Skin epidermis (tissue), 12 donors: ENCODE data around the gene PRDX2.
A peak's percentile ranks its signal among the peaks of the same experiment; 100 is the strongest.

Experiments used
- H3K27ac ChIP-seq, 21 experiments: fragments of 200-600 bp; sonication (generic) in 11 of 21; one replicate each; pipeline ENCODE4 v1.5.0; 2020; ENCODE audit warnings: mild to moderate bottlenecking in 3 of 21, inconsistent platforms in 2 of 21, moderate library complexity in 2 of 21
- H3K4me3 ChIP-seq, 7 experiments: fragments of 200-600 bp; sonication (generic) in 2 of 7; one replicate each; pipeline ENCODE4 v1.5.0; 2020; ENCODE audit warnings: inconsistent platforms in 2 of 7, mild to moderate bottlenecking in 2 of 7, moderate library complexity in 1 of 7

PRDX2 gene

GRCh38 chr19:12766051-12766521 lies 35.5 kb downstream of the PRDX2 start:
- H3K4me3 ChIP-seq: peak overlapping the region in 6 of 7 experiments; percentile 7 to 40 (median 34)
- peak overlapping the region in 3 of 21 experiments; percentile 27 to 37 (median 33) for H3K27ac ChIP-seq

GRCh38 chr19:12764698-12765097 lies 36.9 kb downstream of the PRDX2 start:
- Histone ChIP-seq H3K4me3 (no peak overlapping the region), H3K27ac (no peak overlapping the region)

- no peak overlapping the region for H3K27ac ChIP-seq
Observed at GRCh38 chr19:12763100-12763499, 38.5 kb downstream of the PRDX2 start.

GRCh38 chr19:12759686-12760085 lies 41.9 kb downstream of the PRDX2 start:
- Histone ChIP-seq H3K27ac (no peak overlapping the region), H3K4me3 (no peak overlapping the region)

More at GRCh38 chr19:12763100-12763499, 38.5 kb downstream of the PRDX2 start:
- no peak overlapping the region for H3K4me3 ChIP-seq

GRCh38 chr19:12757544-12758274 lies 43.9 kb downstream of the PRDX2 start:
- peak overlapping the region in 3 of 21 experiments; percentile 13 to 73 (median 59) for H3K27ac ChIP-seq
- peak overlapping the region in 5 of 7 experiments; percentile 7 to 32 (median 18) for H3K4me3 ChIP-seq

- Histone ChIP-seq H3K27ac (no peak overlapping the region), H3K4me3 (no peak overlapping the region)
Observed at GRCh38 chr19:12756150-12756883, 45.3 kb downstream of the PRDX2 start.

GRCh38 chr19:12754465-12755196 lies 47.0 kb downstream of the PRDX2 start:
- Histone ChIP-seq H3K4me3 (no peak overlapping the region), H3K27ac (peak overlapping the region in 1 of 21 experiments; percentile 9)

GRCh38 chr19:12752056-12752781 lies 49.4 kb downstream of the PRDX2 start:
- H3K4me3 ChIP-seq: no peak overlapping the region
- no peak overlapping the region for H3K27ac ChIP-seq

GRCh38 chr19:12751635-12752034 lies 50.0 kb downstream of the PRDX2 start, which contains the start of gene BEST2:
Gene BEST2, plus strand, starts transcription at chr19:12751791. Its CDS starts 802 bp downstream, at chr19:12752593.
- H3K27ac ChIP-seq: peak within 1 kb of the TSS in 4 of 21 experiments; percentile 35 to 62 (median 52)
- no peak within 1 kb of the TSS for H3K4me3 ChIP-seq

GRCh38 chr19:12750851-12751250 lies 50.7 kb downstream of the PRDX2 start:
- peak overlapping the region in 4 of 21 experiments; percentile 35 to 62 (median 52) for H3K27ac ChIP-seq
- H3K4me3 ChIP-seq: no peak overlapping the region

GRCh38 chr19:12749938-12750521 lies 51.6 kb downstream of the PRDX2 start:
- Histone ChIP-seq H3K27ac (peak overlapping the region in 9 of 21 experiments; percentile 1 to 73 (median 35)), H3K4me3 (no peak overlapping the region)

- H3K4me3 ChIP-seq: no peak overlapping the region
- H3K27ac ChIP-seq: no peak overlapping the region
Observed at GRCh38 chr19:12748489-12748888, 53.1 kb downstream of the PRDX2 start.
